GM04503 (cell line): ENCODE measurements around the gene NT5C2.

Source experiments
- DNase-seq: peaks from one replicate; pipeline ENCODE4 v3.0.0-alpha.2; 2012; ENCODE audit warnings: low read depth

NT5C2 gene

DNA sequence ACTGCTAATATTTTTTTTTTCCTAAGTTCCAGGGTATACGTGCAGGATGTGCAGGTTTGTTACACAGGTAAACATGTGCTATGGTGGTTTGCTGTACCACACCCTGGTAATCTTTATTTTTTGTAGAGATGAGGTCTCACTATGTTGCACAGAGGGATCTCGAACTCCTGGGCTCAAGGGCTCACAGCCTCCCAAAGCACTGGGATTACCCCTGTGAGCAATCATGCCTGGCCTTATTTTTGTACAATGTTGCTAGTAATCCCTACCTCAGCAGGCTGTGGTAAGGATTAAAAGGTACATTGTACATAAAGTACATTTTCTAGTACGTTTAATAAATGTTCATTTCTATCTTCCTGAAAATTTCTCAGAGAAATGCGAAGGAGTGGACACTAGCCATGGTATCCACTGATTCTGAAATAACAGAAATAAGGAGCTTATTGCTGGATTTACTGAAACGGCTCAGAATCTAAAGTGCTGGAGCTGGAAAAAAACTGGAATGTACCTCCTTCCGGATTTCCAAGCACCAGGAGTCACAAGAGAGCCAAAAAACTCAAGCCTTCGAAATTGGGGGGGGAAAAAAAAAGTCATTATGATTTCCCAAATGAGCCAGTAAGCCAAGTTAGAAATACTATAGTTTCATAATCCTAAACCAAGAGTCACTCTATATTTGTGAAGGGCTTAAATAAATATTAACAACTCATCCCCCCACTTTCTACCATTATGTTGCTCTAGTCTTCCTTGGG is 69.6 kb downstream of the NT5C2 start:
- DNase-seq: no peak

DNA sequence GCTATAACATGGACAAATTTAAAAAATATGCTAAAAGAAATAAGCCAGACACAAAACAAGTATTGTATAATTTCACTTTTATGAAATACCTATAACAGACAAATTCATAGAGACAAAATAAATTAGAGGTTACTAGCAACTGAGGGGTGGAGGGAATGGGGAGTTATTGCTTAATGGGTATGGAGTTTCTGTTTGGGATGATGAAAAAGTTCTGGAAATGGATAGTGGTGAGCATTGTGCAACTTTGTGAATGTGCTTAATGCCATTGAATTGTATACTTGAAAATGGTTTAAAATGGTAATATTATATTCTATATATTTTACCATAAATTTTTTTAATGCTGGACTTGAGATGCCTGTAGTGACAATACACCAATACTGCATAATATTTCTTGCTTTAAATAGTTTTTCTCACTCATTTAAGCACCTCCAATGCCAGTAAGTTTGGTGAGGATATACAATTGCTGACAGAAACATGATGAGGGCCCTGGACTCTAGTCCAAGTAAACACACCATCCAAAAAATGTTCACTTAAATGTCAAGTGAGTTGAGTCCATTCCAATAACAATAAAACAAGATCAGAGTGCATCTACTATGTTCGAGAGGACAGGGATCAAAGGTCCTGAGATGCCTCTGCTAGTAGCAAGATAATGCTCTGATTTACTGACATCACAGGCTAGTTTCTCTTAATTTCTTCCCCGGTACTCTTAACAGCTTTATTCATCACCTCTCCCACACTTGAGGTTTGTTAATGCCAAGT is 71.9 kb downstream of the NT5C2 start:
- DNase-seq: no peak

DNA sequence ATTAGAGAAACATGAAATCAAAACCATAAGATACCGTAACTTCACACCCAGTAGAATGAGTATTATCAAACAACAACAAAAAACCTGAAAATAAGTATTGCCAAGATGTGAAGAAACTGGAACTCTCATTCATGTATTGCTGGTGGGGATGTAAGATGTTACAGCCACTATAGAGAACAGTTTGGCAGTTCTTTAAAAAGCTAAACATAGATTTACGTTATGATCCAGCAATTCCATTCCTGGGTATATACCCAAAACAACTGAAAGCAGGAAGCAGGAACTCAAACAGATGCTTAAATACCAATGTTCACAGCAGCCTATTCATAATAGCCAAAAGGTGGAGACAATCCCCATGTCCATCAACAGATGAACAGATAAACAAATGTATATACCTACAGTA is 72.5 kb downstream of the NT5C2 start:
- no peak for DNase-seq

DNA sequence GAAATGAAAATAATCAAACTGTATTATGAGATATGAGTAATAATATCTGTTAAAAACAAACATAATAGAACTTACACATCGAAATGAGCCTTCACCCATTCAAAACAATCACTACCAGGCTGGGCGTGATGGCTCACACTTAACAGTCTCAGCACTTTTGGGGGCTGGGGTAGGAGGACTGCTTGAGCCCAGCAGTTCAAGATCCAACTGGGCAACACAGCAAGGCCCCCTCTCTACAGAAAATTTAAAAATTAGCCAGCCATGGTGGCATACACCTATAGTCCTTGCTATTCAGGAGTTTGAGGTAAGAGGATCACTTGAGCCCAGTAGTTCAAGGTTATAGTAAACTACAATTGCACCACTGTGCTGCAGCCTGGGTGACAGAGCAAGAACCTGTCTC is 75.8 kb downstream of the NT5C2 start:
- DNase-seq: no peak

DNA sequence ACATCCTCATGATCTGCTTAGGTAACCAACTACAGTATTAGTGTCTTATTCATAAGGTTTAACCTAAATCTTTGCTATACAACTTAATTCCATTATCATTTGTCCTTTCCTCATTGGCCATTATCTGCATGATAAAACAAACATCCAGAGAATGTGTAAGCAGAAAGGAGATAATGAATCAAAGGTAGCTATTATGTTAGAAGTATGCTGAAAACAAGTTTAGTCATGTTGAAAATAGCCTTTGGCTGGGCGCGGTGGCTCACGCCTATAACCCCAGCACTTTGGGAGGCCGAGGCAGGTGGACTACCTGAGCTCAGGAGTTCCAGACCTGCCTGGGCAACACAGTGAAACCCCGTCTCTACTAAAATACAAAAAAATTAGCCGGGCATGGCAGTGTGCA is 78.2 kb downstream of the NT5C2 start:
- DNase-seq: no peak

DNA sequence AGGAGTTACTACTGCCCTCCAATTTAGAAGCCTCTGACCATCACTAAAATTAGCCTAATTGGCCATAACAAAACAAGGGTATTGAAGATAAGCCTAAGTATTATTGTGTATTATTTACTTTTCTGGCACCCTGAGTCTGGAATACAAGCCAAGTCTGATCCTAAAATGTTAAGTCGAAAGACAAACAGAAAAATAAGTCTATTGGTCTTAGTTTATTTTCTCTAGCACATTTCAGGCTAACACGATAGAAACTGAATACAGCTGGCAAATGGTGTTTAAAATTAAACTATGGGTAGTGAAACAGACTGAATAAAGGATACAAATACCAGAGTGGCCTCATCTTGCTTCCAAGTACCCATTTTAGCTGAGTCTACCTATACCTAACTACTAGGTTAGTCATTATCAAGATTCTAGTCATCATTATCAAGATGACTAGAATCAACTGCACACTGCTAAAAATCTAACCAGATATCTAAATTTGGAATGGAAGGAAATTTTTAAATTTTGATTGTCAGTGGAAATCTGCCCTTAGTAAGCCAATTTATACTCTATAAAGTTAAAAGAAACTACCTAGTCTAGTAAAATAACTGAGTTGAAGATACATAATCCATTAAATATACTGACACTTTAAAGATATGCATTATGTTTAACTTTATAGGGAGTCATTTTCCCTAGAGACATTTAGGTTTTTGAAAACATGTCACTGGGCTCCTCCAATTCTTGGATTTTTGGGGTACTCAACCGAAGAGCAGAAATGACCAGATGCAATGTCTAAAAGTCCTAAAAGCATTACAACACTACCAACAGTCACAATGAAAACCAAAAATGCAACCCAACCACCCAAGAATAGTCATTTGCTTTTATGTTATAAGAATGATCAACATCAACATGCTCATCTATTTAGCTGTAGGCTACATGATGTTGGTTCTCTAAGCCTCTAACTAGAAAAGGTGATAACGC is 80.9 kb downstream of the NT5C2 start:
- no peak for DNase-seq

DNA sequence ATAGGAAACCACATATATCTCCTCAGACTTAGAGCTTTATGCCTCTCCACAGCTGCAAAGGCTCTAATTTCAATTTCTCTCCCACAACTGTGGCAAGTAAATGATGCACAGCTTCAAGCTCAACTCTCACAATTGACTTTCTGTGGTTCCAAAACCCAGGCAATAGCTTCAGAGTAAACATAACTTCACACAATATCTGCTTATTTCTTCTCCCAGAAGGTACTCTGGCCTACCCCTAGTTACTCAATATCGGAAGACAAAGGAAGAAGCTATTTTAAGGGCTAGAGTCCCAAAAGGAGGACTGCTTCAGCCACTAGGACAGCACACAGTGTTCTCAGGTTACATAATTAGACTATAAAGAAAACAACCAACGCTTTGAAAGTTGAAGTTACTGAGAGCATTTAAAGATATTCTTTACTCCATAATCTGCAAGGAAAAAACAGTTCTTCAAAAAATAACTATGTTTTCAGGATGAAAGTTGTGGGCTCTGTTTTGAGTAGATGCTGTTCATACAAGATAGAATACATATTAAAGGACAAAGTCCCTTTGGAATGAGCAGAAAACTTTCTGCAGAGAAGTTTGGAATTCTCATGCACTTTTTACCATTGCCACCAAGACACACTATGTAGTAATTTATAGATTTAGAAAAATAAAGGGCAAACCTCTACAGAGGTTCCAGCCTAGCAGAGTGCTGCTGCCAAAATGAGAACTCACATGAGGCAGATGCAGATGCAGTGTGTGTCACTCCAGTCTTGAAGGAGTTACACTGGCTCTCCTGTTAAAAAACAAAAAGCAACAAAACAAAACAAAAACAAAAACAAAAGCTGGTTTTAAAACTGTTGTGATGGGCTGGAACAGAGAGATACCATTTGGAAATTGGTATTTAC is 81.8 kb downstream of the NT5C2 start:
- DNase-seq: peak; percentile 14

DNA sequence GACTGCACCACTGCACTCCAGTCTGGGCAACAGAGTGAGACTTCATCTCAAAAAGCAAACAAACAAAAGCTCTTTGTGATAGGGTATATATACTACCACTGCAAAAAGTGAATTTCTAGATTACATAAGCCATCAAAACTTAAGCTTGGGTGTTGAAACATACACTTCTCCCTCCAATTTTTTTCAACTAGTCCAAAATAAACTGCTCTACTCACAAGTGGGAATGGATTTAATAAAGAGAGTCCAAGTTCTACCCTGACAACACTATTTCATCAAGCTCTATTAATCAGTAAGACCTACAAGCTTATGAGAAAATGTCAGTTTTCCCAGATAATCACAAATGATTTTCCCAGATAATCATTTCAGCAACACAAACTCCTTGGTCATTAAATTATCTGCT is 82.7 kb downstream of the NT5C2 start:
- no peak for DNase-seq

DNA sequence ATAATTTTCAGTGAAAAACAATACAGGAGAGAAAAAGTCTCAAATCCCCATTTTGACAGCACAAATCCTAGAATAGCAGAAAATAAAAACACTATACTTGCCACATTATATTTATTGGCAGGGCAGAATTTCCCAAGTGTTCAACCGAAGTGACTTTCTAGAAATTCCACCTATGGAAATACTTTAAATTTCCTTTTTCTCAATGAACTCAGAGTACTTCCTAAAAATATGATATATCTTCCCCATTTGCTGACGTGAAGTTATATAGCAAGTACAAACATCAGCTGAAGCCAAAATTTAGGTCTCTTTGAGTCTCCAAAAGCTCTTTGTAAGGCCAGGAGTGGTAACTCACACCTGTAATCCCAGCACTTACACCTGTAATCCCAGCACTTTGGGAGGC is 83.3 kb downstream of the NT5C2 start:
- DNase-seq: no peak

DNA sequence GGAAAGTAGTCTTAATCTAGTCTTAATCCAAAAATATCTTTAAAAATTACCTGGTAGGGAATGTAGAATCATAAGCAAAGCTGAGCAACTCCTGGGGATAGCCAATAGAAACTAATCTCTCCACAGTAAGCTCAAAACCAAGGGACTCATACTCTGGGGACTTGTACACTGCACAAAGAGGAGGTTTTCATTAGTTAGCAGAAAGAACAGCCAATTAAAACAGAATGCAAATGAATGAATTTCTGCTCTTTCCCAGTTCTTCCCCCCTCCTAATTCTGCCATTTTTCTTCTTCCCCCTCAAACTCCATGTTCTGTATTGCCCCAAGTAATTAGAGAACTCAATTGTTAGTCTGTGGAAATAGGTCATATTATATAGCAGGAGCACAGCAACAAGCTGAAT is 86.5 kb downstream of the NT5C2 start:
- DNase-seq: no peak

DNA sequence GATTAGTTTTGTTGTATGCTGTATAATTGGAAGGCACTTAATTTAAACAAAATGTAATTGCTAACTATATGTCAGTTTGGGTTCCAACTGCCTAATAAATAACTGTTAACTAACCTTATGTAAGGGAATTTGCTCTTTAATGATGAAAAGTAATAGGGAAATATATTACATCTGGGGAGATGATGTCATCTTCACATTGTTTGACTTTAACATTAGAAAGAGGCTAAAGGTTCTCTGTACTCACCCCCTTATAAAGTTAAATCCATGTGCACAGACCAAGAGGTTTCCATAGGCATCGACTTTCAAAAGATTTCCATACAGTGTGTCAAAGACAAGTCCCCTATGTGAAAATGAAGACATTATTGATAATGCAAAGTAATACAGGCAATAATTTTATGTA is 87.6 kb downstream of the NT5C2 start:
- no peak for DNase-seq

DNA sequence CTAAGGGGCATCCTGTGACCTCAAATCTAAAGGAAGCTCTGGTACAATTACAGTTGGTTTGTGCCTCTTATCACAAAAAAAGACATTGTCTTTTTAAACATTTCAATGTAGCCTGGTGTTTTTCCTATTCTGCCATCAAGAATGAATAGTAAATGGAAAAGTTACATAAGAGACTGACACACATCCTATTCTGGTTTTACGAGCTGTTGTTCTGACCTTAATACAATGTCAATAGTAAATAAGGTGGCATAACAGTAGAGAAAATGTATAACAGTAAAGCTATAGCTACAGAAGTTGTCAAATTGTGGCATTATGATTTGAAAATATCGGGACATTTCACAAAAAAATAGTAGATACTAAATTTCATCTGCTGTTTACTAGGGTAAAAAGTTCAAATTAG is 88.4 kb downstream of the NT5C2 start:
- no peak for DNase-seq

DNA sequence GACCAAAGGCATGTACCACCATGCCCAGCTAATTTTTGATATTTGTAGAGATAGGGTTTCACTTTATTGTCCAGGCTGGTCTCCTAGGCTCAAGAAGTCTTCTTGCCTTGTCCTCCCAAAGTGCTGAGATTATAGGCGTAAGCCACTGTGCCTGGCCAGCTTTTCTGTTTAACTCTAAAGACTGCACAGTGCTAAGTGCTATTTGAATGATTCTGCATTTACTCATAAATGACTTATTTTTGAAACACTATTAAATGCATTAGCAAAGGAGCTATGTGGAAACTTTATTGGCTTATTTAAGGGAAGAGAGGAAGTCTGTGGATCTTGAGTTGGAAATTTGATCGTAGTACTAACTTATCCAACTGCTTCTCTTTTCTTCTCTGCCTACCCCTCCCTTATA is 89.1 kb downstream of the NT5C2 start:
- DNase-seq: no peak

DNA sequence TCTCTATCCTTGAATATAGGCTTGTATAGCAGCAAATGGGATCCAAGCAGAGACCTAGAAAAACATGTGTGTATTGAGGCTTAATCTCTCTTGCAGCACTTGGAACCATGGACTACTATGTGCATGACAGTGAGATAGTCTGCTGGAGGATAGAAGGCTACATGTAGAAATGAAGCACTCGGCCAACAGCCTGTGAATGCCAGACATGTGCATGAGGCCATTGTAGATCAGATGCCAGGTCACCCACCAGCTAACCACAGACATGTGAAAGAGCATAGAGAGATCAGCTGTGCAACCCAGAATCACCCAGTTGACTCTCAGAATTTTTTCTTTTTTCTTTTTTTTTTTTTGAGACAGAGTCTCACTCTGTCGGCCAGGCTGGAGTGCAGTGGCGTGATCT is 90.9 kb downstream of the NT5C2 start:
- no peak for DNase-seq

DNA sequence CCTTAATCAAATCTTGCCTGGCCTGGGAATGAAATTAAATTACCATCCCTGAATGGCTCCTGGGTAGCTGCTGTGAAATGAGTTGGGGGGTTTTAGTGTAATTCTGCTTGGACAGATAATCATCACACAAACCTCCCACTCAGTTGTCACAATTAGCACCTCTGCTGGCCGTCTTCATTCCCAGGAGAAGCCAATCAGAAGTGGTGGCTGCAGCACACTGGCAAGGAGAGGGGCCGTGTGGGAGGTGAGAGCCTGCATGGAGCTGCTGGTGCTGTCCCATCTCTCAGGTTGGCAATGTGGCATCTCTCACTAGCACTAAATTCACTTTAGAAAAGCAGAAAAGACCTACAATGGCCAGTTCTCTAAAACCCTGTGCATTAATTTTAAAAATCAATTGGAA is 92.5 kb downstream of the NT5C2 start:
- no peak for DNase-seq

DNA sequence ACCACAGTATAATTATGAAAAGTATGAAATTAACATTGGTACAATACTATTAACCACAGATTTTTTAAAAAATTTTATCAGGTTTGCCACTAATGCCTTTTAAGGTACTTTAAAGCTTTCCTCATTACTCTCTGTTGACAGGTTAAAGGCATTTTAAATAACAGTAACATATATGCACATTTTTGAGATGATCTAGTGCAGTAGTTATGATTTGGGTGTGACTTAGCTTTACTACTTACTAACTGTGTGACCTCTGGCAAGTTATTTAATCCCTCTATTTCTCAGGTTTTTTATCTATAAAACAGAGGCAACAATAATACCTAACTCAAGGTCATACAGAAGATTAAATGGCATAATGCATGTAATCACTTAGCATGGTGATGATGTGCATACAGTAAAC is 94.8 kb downstream of the NT5C2 start:
- DNase-seq: no peak

DNA sequence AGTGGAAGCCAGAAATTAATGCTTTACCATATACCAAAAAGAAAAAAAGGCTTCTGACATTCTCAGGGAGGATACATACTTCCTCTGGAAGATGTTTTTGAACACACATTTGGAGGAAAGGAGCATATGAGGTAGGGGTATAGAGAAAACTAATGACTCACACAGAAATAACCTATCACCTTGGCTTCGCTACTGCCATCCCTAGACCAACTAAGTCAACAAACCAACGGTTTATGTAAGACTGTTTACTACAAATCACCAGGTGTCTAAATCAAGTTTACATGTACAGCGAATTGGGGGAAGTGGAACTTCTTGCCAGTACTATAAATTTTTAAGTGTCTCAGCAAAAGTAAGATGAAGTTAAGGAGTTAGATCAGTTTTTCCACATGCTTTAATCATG is 96.9 kb downstream of the NT5C2 start:
- no peak for DNase-seq

DNA sequence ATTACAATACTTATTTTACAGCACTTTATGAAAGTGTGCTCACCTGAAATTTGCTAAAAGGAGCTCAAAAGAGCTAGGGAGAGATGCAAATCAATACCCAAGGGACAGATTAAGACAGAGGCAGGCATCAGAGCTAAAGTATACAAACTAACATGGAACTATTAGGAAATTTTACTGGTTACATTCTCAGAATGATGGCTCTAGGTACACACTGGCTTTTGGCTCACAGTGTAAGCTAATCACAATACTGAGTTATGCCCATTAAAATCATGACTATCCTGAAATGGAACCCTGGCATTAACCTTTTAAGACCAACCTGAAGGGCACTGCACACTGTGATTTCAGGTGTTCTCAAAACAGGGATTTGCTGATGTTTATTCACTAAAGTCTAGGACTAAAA is 98.1 kb downstream of the NT5C2 start:
- DNase-seq: no peak

DNA sequence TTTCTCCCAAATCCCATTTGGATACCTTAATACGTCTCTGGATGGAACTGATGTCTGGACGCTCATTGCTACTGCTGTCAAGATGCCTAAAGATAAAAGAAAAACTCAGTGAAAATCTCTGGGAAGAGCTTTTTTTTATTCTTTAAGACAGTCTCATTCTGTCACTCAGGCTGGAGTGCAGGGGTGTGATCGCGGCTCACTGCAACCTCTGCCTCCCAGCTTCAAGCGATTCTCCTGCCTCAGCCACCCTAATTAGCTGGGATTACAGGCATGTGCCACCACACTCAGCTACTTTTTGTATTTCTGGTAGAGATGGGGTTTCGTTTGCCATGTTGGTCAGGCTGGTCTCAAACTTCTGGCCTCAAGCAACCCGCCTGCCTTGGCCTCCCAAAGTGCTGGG is 102.2 kb downstream of the NT5C2 start:
- no peak for DNase-seq

DNA sequence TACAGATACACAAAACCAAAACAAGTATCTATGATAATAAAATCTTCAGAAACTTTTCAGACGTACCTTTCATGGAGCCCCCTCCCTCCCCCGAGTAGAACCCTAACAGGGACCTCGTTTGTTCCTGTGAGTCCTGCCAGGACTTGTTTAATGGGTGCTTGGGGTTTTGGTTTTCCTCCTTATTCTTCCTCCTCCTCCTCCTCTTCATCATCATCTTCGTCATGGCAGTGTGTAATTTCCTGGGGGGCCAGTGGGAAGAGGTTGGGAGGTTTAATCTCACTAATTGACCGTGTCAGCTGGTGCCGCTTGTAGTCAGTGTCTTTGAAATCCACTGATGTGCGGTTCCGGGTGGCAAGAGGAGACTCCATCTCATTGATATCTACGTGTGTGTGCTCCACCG is 103.6 kb downstream of the NT5C2 start:
- DNase-seq: no peak

DNA sequence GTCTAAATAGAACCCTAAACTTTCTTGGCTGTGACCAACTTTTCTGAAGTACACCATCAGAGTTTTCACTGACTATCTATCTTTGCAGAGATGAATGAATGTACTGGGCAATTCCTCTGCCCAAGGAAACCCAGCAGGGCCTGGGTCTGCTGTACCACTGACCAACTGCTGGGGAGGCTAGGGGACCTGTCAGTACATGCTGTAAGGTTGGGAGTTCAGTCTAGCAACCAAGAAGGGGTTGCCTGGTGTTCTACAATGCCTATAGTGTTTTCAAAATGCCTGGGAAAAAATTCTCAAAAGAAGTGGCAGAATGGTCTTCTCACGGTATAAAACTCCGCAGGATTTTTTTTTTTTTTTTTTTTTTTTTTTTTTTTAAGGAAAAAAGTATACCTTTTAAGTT is 106.3 kb downstream of the NT5C2 start:
- no peak for DNase-seq

DNA sequence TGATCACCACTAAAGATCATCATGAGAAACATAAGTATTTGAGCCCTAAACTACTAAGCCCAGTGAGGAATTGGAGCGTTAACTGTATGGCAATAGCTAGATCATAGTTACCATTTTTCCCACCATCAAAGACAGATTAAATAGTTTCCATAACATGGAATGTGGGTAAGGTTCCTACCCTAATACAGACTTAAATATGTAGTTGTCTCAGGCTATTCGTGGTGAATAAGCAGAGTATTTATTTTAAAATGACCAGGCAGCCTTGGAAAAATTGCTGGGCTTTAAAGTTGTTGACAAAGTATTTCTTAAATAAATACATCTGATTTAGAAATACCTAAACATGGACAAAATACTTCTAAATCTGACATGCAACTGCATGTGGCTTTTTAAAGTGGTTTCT is 106.8 kb downstream of the NT5C2 start:
- DNase-seq: no peak
